Liver (tissue), 3 donors: Measurements from ENCODE around the gene CAMSAP2.

Experiments used
- EGR1 ChIP-seq, 2 donors: IDR thresholded peaks; 2 replicates each; pipeline ENCODE4 v1.6.1; 2016 to 2018; ENCODE audit warnings: antibody characterized with exemption in 2 of 2, low read depth in 2 of 2
- GABPA ChIP-seq, 2 donors: IDR thresholded peaks in 1 of 2; conservative IDR thresholded peaks in 1 of 2; 2 replicates each; pipeline ENCODE4 v1.6.1; 2016; ENCODE audit warnings: antibody characterized with exemption in 2 of 2, mild to moderate bottlenecking in 1 of 2, moderate library complexity in 1 of 2
- JUND ChIP-seq, 2 donors: IDR thresholded peaks; 2 replicates each; pipeline ENCODE4 v1.6.1; 2016; ENCODE audit warnings: antibody characterized with exemption in 2 of 2
- RAD21 ChIP-seq, 2 donors: IDR thresholded peaks; 2 replicates each; pipeline ENCODE4 v1.6.1; 2016; ENCODE audit warnings: antibody characterized with exemption in 2 of 2, mild to moderate bottlenecking in 2 of 2
- RXRA ChIP-seq, 2 donors: IDR thresholded peaks; 2 replicates each; pipeline ENCODE4 v1.6.1; 2017 to 2018; ENCODE audit warnings: antibody characterized with exemption in 2 of 2, mild to moderate bottlenecking in 1 of 2
- SP1 ChIP-seq: IDR thresholded peaks from 2 replicates; pipeline ENCODE4 v1.6.1; 2018; ENCODE audit warnings: antibody characterized with exemption, mild to moderate bottlenecking
- TAF1 ChIP-seq: conservative IDR thresholded peaks from 2 replicates; pipeline ENCODE4 v1.6.1; 2016; ENCODE audit warnings: antibody characterized with exemption, mild to moderate bottlenecking
- YY1 ChIP-seq: IDR thresholded peaks from 2 replicates; pipeline ENCODE4 v1.6.1; 2016; ENCODE audit warnings: antibody characterized with exemption, mild to moderate bottlenecking
- TF ChIP-seq, protein P1 (sequence below): IDR thresholded peaks from 2 replicates; pipeline ENCODE4 v1.6.1; 2016; ENCODE audit warnings: antibody characterized with exemption
- TF ChIP-seq, protein P2 (sequence below): fragments of 150-350 bp; IDR thresholded peaks from 2 replicates; pipeline ENCODE4 v1.5.1; 2017; ENCODE audit warnings: improper control_type of control experiment, low read depth, low read length; ENCODE audit not compliant: missing input control
- TF ChIP-seq, protein P3 (sequence below): IDR thresholded peaks from 2 replicates; pipeline ENCODE4 v1.6.1; 2016; ENCODE audit warnings: antibody characterized with exemption
- donor health status: healthy.
- donor health status: healthy.

DNA sequence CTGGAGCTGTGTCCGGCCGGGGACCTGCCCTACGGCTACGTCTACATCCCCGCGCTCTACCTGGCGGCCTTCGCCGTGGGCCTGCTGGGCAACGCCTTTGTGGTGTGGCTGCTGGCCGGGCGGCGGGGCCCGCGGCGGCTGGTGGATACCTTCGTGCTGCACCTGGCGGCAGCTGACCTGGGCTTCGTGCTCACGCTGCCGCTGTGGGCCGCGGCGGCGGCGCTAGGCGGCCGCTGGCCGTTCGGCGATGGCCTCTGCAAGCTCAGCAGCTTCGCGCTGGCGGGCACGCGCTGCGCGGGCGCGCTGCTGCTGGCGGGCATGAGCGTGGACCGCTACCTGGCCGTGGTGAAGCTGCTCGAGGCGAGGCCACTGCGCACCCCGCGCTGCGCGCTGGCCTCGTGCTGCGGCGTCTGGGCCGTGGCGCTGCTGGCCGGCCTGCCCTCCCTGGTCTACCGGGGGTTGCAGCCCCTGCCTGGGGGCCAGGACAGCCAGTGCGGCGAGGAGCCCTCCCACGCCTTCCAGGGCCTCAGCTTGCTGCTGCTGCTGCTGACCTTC is 134.5 kb downstream of the CAMSAP2 start:
- TF ChIP-seq YY1 (no peak), RXRA (IDR thresholded peaks at IDR 0.05) (no peak), SP1 (no peak), TAF1 (no peak), JUND (IDR thresholded peaks at IDR 0.05) (no peak), RAD21 (IDR thresholded peaks at IDR 0.05) (no peak), EGR1 (IDR thresholded peaks at IDR 0.05; ENCODE audit: low read depth in 2 of 2) (no peak), GABPA (IDR thresholded peaks at IDR 0.05 in 1 of 2, conservative IDR thresholded peaks at IDR 0.05 in 1 of 2) (no peak)
- TF ChIP-seq, protein P1, sequence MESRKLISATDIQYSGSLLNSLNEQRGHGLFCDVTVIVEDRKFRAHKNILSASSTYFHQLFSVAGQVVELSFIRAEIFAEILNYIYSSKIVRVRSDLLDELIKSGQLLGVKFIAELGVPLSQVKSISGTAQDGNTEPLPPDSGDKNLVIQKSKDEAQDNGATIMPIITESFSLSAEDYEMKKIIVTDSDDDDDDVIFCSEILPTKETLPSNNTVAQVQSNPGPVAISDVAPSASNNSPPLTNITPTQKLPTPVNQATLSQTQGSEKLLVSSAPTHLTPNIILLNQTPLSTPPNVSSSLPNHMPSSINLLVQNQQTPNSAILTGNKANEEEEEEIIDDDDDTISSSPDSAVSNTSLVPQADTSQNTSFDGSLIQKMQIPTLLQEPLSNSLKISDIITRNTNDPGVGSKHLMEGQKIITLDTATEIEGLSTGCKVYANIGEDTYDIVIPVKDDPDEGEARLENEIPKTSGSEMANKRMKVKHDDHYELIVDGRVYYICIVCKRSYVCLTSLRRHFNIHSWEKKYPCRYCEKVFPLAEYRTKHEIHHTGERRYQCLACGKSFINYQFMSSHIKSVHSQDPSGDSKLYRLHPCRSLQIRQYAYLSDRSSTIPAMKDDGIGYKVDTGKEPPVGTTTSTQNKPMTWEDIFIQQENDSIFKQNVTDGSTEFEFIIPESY: no peak
- TF ChIP-seq, protein P2, sequence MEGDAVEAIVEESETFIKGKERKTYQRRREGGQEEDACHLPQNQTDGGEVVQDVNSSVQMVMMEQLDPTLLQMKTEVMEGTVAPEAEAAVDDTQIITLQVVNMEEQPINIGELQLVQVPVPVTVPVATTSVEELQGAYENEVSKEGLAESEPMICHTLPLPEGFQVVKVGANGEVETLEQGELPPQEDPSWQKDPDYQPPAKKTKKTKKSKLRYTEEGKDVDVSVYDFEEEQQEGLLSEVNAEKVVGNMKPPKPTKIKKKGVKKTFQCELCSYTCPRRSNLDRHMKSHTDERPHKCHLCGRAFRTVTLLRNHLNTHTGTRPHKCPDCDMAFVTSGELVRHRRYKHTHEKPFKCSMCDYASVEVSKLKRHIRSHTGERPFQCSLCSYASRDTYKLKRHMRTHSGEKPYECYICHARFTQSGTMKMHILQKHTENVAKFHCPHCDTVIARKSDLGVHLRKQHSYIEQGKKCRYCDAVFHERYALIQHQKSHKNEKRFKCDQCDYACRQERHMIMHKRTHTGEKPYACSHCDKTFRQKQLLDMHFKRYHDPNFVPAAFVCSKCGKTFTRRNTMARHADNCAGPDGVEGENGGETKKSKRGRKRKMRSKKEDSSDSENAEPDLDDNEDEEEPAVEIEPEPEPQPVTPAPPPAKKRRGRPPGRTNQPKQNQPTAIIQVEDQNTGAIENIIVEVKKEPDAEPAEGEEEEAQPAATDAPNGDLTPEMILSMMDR: no peak
- TF ChIP-seq, protein P3, sequence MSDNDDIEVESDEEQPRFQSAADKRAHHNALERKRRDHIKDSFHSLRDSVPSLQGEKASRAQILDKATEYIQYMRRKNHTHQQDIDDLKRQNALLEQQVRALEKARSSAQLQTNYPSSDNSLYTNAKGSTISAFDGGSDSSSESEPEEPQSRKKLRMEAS: no peak
